ENCODE results near the gene NKX3-2.

DNA sequence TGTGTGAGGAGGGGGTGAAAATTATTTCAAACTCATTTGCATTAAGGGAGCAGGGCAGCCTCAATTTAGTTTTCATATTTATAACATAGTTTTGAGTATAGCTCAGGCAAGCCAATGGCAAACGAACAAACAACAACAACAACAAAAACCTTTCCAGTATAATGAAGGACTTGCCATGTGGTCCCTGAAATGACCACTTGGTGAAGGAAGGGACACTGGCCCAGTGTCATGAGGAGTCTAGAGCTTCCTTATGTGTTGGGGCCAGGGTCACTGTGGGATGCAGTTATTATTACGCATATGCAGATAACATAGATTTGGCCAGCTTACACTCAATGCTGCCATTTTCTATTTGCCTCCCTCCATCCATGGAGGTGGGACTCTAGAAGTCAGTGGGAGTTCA lies 23.3 kb downstream of the NKX3-2 start:
- TF ChIP-seq, protein P1, sequence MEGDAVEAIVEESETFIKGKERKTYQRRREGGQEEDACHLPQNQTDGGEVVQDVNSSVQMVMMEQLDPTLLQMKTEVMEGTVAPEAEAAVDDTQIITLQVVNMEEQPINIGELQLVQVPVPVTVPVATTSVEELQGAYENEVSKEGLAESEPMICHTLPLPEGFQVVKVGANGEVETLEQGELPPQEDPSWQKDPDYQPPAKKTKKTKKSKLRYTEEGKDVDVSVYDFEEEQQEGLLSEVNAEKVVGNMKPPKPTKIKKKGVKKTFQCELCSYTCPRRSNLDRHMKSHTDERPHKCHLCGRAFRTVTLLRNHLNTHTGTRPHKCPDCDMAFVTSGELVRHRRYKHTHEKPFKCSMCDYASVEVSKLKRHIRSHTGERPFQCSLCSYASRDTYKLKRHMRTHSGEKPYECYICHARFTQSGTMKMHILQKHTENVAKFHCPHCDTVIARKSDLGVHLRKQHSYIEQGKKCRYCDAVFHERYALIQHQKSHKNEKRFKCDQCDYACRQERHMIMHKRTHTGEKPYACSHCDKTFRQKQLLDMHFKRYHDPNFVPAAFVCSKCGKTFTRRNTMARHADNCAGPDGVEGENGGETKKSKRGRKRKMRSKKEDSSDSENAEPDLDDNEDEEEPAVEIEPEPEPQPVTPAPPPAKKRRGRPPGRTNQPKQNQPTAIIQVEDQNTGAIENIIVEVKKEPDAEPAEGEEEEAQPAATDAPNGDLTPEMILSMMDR (IDR thresholded peaks at IDR 0.05), result no peak
- no peak for TF ChIP-seq POLR2A (IDR thresholded peaks at IDR 0.05)
